Nephron progenitor cell (in vitro differentiated cells): ENCODE measurements around the gene HSDL1.

Source experiments
- DNase-seq: peaks from one replicate; pipeline ENCODE4 v3.0.0; 2021
- H3K27ac Mint-ChIP-seq: 2 replicates; pipeline ENCODE4 v1.8.0; 2021; ENCODE audit warnings: mild to moderate bottlenecking, moderate library complexity, mixed read lengths
- H3K27me3 Mint-ChIP-seq: 2 replicates; pipeline ENCODE4 v1.8.0; 2021; ENCODE audit warnings: mild to moderate bottlenecking, low read depth, mixed read lengths; ENCODE audit not compliant: poor library complexity
- H3K36me3 Mint-ChIP-seq: 2 replicates; pipeline ENCODE4 v1.8.0; 2021; ENCODE audit warnings: low read depth, mixed read lengths
- H3K4me1 Mint-ChIP-seq: 2 replicates; pipeline ENCODE4 v1.8.0; 2021; ENCODE audit warnings: mixed read lengths
- H3K4me3 Mint-ChIP-seq: 2 replicates; pipeline ENCODE4 v1.8.0; 2021; ENCODE audit warnings: mild to moderate bottlenecking, moderate library complexity, mixed read lengths
- H3K9me3 Mint-ChIP-seq: 2 replicates; pipeline ENCODE4 v1.8.0; 2021; ENCODE audit warnings: mild to moderate bottlenecking, moderate library complexity, mixed read lengths
- CTCF ChIP-seq: fragments of 200-600 bp; sonication (generic); IDR thresholded peaks from 2 replicates; pipeline ENCODE4 v1.5.0; 2021; ENCODE audit warnings: antibody characterized with exemption

Gene HSDL1

DNA sequence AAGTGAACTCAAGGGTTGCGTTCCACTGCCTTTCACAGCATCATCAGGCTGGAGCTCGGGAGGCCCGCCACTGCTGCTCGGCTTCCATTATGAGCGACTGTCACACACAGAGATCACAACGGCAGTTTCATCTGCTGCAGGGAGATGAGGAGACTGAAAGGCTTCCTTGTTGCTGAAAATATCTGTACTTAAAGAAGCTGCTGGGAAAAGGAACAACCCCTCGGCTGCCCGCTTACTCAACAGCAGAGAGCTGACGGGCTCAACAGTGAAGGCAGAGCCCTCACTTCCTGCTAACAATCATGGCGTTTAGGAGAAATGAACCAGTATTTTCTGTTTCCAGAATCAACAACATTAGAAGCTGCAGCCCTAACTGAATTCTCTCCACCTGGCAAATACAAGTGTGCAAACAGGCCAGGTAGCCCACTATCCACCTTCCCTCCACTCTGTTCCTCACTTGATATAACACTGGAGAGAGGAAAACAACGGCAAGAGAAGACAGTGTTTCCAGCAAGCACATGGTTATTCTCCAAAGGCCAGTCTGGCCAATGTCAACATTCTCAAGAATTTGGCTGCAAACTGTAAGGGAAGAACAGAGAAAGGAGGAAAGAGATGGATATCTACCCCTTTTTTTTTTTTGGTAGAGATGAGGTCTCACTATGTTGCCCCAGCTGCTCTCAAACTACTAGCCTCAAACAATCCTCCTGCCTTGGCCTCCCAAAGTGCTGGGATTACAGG, 62.0 kb downstream of the HSDL1 start:
- H3K4me1 Mint-ChIP-seq, result peaks cover 10% of the 10 kb centered on the region
- TF ChIP-seq CTCF, result no peak
- no peaks in the 10 kb centered on the region for H3K9me3 Mint-ChIP-seq
- H3K27ac Mint-ChIP-seq, result peak overlapping the region; percentile 52
- DNase-seq, result no peak
- H3K27me3 Mint-ChIP-seq, result no peaks in the 10 kb centered on the region
- H3K4me3 Mint-ChIP-seq, result no peak overlapping the region
- peaks cover 70% of the 10 kb centered on the region for H3K36me3 Mint-ChIP-seq

- Mint-ChIP-seq H3K27ac (no peak overlapping the region), H3K4me3 (no peak overlapping the region), H3K9me3 (peaks cover 5% of the 10 kb centered on the region), H3K27me3 (no peaks in the 10 kb centered on the region), H3K4me1 (peaks cover 10% of the 10 kb centered on the region), H3K36me3 (peaks cover 72% of the 10 kb centered on the region)
- no peak for DNase-seq
- TF ChIP-seq CTCF, result no peak
Measured at GRCh38 chr16:84082110-84082509, 62.9 kb downstream of the HSDL1 start.

- peaks cover 10% of the 10 kb centered on the region for H3K4me1 Mint-ChIP-seq
- H3K9me3 Mint-ChIP-seq, result peaks cover 6% of the 10 kb centered on the region
- H3K27me3 Mint-ChIP-seq, result no peaks in the 10 kb centered on the region
- no peak for DNase-seq
- no peak overlapping the region for H3K4me3 Mint-ChIP-seq
- H3K36me3 Mint-ChIP-seq, result peaks cover 74% of the 10 kb centered on the region
- peak overlapping the region; percentile 36 for H3K27ac Mint-ChIP-seq
- no peak for TF ChIP-seq CTCF
Measured at GRCh38 chr16:84081446-84081989, 63.5 kb downstream of the HSDL1 start.

GRCh38 chr16:84080813-84081212, 64.2 kb downstream of the HSDL1 start:
- Mint-ChIP-seq H3K9me3 (peaks cover 6% of the 10 kb centered on the region), H3K27me3 (no peaks in the 10 kb centered on the region), H3K4me1 (peaks cover 10% of the 10 kb centered on the region), H3K27ac (peak overlapping the region; percentile 36), H3K4me3 (no peak overlapping the region), H3K36me3 (peaks cover 73% of the 10 kb centered on the region)
- no peak for TF ChIP-seq CTCF
- no peak for DNase-seq

GRCh38 chr16:84080378-84080777, 64.6 kb downstream of the HSDL1 start:
- peaks cover 77% of the 10 kb centered on the region for H3K36me3 Mint-ChIP-seq
- peak overlapping the region; percentile 3 for H3K27ac Mint-ChIP-seq
- no peak overlapping the region for H3K4me3 Mint-ChIP-seq
- peaks cover 6% of the 10 kb centered on the region for H3K9me3 Mint-ChIP-seq
- peaks cover 10% of the 10 kb centered on the region for H3K4me1 Mint-ChIP-seq
- H3K27me3 Mint-ChIP-seq, result no peaks in the 10 kb centered on the region
- TF ChIP-seq CTCF, result no peak
- no peak for DNase-seq

DNA sequence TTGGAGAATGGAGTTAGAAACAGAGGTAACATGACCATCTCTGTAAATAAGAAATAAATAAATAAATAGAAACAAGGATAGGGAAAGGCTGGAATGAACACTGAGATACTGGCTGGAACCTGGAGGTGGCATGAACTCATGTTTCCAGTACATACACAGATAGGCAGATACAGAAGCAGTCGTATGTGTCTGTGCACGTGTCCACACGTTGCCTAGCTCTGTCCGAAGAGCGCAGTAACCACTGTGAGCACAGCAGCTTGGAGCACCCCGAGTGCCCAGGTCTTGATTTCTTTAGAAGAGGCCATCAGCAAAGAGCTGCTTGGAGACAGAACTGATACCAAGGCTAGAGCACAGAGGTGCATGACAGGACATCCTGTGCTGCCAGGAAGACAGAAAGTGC, 65.3 kb downstream of the HSDL1 start:
- no peak for TF ChIP-seq CTCF
- Mint-ChIP-seq H3K36me3 (peaks cover 84% of the 10 kb centered on the region), H3K27me3 (no peaks in the 10 kb centered on the region), H3K27ac (no peak overlapping the region), H3K9me3 (peaks cover 6% of the 10 kb centered on the region), H3K4me3 (no peak overlapping the region), H3K4me1 (peaks cover 10% of the 10 kb centered on the region)
- no peak for DNase-seq
